HEK293 (cell line): ENCODE results near the gene ATP8B4.

Experiments
- CTCF ChIA-PET: fragments of 350-600 bp; formaldehyde crosslinking; extraction: SDS; loops from one replicate; lab custom pipeline; 2021; ENCODE audit warnings: antibody characterized with exemption; lab: Yijun Ruan, JAX
- POLR2A ChIA-PET: fragments of 300-600 bp; formaldehyde crosslinking; extraction: SDS; loops from one replicate; lab custom pipeline; 2020; ENCODE audit warnings: antibody characterized with exemption, inconsistent platforms; lab: Yijun Ruan, JAX
- H3K27ac ChIP-seq: fragments of 200-500 bp; sonication (Bioruptor generic); 2 replicates; pipeline ENCODE4 v1.5.1; 2014; ENCODE audit warnings: low read depth, low read length, control low read depth, inconsistent platforms; ENCODE audit errors: extremely low read depth
- H3K36me3 ChIP-seq, 2 experiments: fragments of 200-500 bp in 1 of 2; sonication (Bioruptor generic) in 1 of 2; 1 replicate in 1 of 2; 2 replicates in 1 of 2; pipeline ENCODE4 v1.5.1; 2014 to 2017; ENCODE audit warnings: inconsistent platforms in 2 of 2, low read length in 2 of 2; ENCODE audit not compliant: control insufficient read depth in 2 of 2, insufficient read depth in 1 of 2
- H3K4me1 ChIP-seq: fragments of 200-500 bp; sonication (Bioruptor generic); 2 replicates; pipeline ENCODE4 v1.5.1; 2014; ENCODE audit warnings: mild to moderate bottlenecking, low read length, inconsistent platforms; ENCODE audit not compliant: control insufficient read depth, insufficient read depth
- H3K4me3 ChIP-seq: 2 replicates; pipeline ENCODE4 v1.5.1; 2011; ENCODE audit warnings: low read depth, mild to moderate bottlenecking, control low read depth, low read length, moderate library complexity
- H3K9me3 ChIP-seq: fragments of 200-500 bp; sonication (Bioruptor generic); 2 replicates; pipeline ENCODE4 v1.5.1; 2014; ENCODE audit warnings: low read depth, low read length, inconsistent platforms; ENCODE audit not compliant: control insufficient read depth, insufficient read depth
- GLIS2 ChIP-seq: fragments of 450-650 bp; formaldehyde crosslinking; IDR thresholded peaks from 2 replicates; pipeline ENCODE4 v1.5.1; 2016; ENCODE audit warnings: missing biosample characterization, missing genetic modification characterization
- HOXD13 ChIP-seq: sonication (generic); formaldehyde crosslinking; IDR thresholded peaks from 2 replicates; pipeline ENCODE4 v1.8.0; 2022; ENCODE audit warnings: missing genetic modification reagents, borderline replicate concordance
- MZF1 ChIP-seq: fragments of 450-650 bp; formaldehyde crosslinking; IDR thresholded peaks from 2 replicates; pipeline ENCODE4 v1.5.1; 2017; ENCODE audit warnings: missing biosample characterization, missing genetic modification characterization, borderline replicate concordance
- RBAK ChIP-seq: fragments of 450-650 bp; formaldehyde crosslinking; IDR thresholded peaks from 2 replicates; pipeline ENCODE4 v1.5.1; 2016; ENCODE audit warnings: missing biosample characterization, missing genetic modification characterization
- TRIM28 ChIP-seq: IDR thresholded peaks from 2 replicates; pipeline ENCODE4 v1.6.1; 2011; ENCODE audit warnings: low read length, control low read depth, borderline replicate concordance
- TSHZ1 ChIP-seq: fragments of 450-650 bp; formaldehyde crosslinking; IDR thresholded peaks from 2 replicates; pipeline ENCODE4 v1.5.1; 2016; ENCODE audit warnings: missing biosample characterization, missing genetic modification characterization, borderline replicate concordance
- ZFP69B ChIP-seq: fragments of 450-650 bp; formaldehyde crosslinking; IDR thresholded peaks from 2 replicates; pipeline ENCODE4 v1.5.1; 2016; ENCODE audit warnings: missing biosample characterization, missing genetic modification characterization
- ZNF112 ChIP-seq: fragments of 450-650 bp; formaldehyde crosslinking; IDR thresholded peaks from 2 replicates; pipeline ENCODE4 v1.5.0; 2017; ENCODE audit warnings: missing biosample characterization, missing genetic modification characterization
- ZNF280C ChIP-seq: fragments of 450-650 bp; formaldehyde crosslinking; IDR thresholded peaks from 2 replicates; pipeline ENCODE4 v1.5.1; 2016; ENCODE audit warnings: missing biosample characterization, missing genetic modification characterization
- ZNF433 ChIP-seq: fragments of 450-650 bp; formaldehyde crosslinking; IDR thresholded peaks from 2 replicates; pipeline ENCODE4 v1.5.1; 2016; ENCODE audit warnings: missing biosample characterization, missing genetic modification characterization, low read depth
- ZNF48 ChIP-seq: fragments of 450-650 bp; formaldehyde crosslinking; IDR thresholded peaks from 2 replicates; pipeline ENCODE4 v1.5.1; 2016; ENCODE audit warnings: missing biosample characterization, missing genetic modification characterization
- ZNF677 ChIP-seq: fragments of 450-650 bp; IDR thresholded peaks from 2 replicates; pipeline ENCODE4 v1.5.0; 2018; ENCODE audit warnings: missing biosample characterization, mild to moderate bottlenecking, missing genetic modification characterization, moderate library complexity
- ZNF747 ChIP-seq: fragments of 450-650 bp; formaldehyde crosslinking; IDR thresholded peaks from 2 replicates; pipeline ENCODE4 v1.5.1; 2016; ENCODE audit warnings: missing biosample characterization, missing genetic modification characterization
- ZNF768 ChIP-seq: fragments of 450-650 bp; formaldehyde crosslinking; IDR thresholded peaks from 2 replicates; pipeline ENCODE4 v1.5.1; 2018; ENCODE audit warnings: missing biosample characterization, mild to moderate bottlenecking, missing genetic modification characterization
- ZNF830 ChIP-seq: fragments of 450-650 bp; IDR thresholded peaks from 2 replicates; pipeline ENCODE4 v1.5.0; 2018; ENCODE audit warnings: missing biosample characterization, missing genetic modification characterization, low read depth, mild to moderate bottlenecking, moderate library complexity
- ZNF843 ChIP-seq: fragments of 450-650 bp; formaldehyde crosslinking; IDR thresholded peaks from 2 replicates; pipeline ENCODE4 v1.5.1; 2016; ENCODE audit warnings: missing biosample characterization, missing genetic modification characterization
- ZSCAN18 ChIP-seq: fragments of 450-650 bp; formaldehyde crosslinking; IDR thresholded peaks from 2 replicates; pipeline ENCODE4 v1.5.1; 2016; ENCODE audit warnings: missing biosample characterization, missing genetic modification characterization

Gene ATP8B4

GRCh38 chr15:49857496-49858475 is 261.2 kb downstream of the ATP8B4 start (continued):
- TF ChIP-seq ZNF433 (tag by site-specific recombination) = no peak
- TF ChIP-seq MZF1 = no peak

GRCh38 chr15:49855917-49856637 is 263.0 kb downstream of the ATP8B4 start:
- Histone ChIP-seq H3K4me3 (no peak overlapping the region), H3K36me3 (no peaks in the 10 kb centered on the region), H3K4me1 (no peaks in the 10 kb centered on the region), H3K9me3 (no peaks in the 10 kb centered on the region), H3K27ac (no peak overlapping the region)
- TF ChIP-seq TSHZ1 (tag by site-specific recombination) (no peak), ZNF843 (tag by site-specific recombination) (no peak), ZSCAN18 (tag by site-specific recombination) (no peak), GLIS2 (tag by site-specific recombination) (no peak), TRIM28 (no peak), ZNF112 (tag by site-specific recombination) (no peak), ZFP69B (tag by site-specific recombination) (no peak), ZNF280C (tag by site-specific recombination) (no peak), ZNF768 (no peak), ZNF433 (tag by site-specific recombination) (no peak)
- POLR2A ChIA-PET = no interaction called here
- CTCF ChIA-PET = no interaction called here

- TF ChIP-seq ZNF830 (tag by site-specific recombination) = no peak
- TF ChIP-seq ZNF747 (tag by site-specific recombination) = no peak
- TF ChIP-seq ZNF48 = no peak
- TF ChIP-seq RBAK = no peak
- no peak for TF ChIP-seq HOXD13 (CRISPR knock-in tag)
- no peak for TF ChIP-seq ZNF677 (tag by site-specific recombination)
- H3K27ac ChIP-seq = no peak overlapping the region
- H3K4me3 ChIP-seq = no peak overlapping the region
- CTCF ChIA-PET = no interaction called here
- H3K4me1 ChIP-seq = no peaks in the 10 kb centered on the region
- POLR2A ChIA-PET = no interaction called here
- no peaks in the 10 kb centered on the region for H3K9me3 ChIP-seq
- no peaks in the 10 kb centered on the region for H3K36me3 ChIP-seq
These were observed 266.3 kb downstream of the ATP8B4 start for GRCh38 chr15:49852756-49853155.
